Mesothelial cell of epicardium (in vitro differentiated cells): ENCODE results near the gene NCAPD2. TPM values are rescaled to one million over a fixed set of nuclear protein-coding genes. Genes with fewer than 3 reads are reported as not detected.

Source experiments
- DNase-seq, 2 experiments: peaks; one replicate each; pipeline ENCODE4 v3.0.0; 2021; ENCODE audit warnings: low spot score in 2 of 2; ENCODE audit not compliant: unreplicated experiment in 2 of 2
- H3K27ac Mint-ChIP-seq: 2 replicates; pipeline ENCODE4 v1.8.0; 2021; ENCODE audit warnings: mixed read lengths
- H3K27me3 Mint-ChIP-seq: 2 replicates; pipeline ENCODE4 v1.8.0; 2021; ENCODE audit warnings: low read depth, mixed read lengths
- H3K36me3 Mint-ChIP-seq: 2 replicates; pipeline ENCODE4 v1.8.0; 2021; ENCODE audit warnings: mixed read lengths
- H3K4me1 Mint-ChIP-seq: 2 replicates; pipeline ENCODE4 v1.8.0; 2021; ENCODE audit warnings: mixed read lengths
- H3K4me3 Mint-ChIP-seq: 2 replicates; pipeline ENCODE4 v1.8.0; 2021; ENCODE audit warnings: mild to moderate bottlenecking, moderate library complexity, mixed read lengths
- H3K9me3 Mint-ChIP-seq: 2 replicates; pipeline ENCODE4 v1.8.0; 2021; ENCODE audit warnings: mixed read lengths
- total RNA-seq: library from RNA; stranded (reverse); gene quantifications from 3 replicates; pipeline ENCODE4 v1.2.1, GENCODE V29; 2021
- TF ChIP-seq, protein P1 (sequence below): fragments of 200-600 bp; sonication (generic); IDR thresholded peaks from one replicate; pipeline ENCODE4 v1.5.0; 2021; ENCODE audit warnings: antibody characterized with exemption; ENCODE audit not compliant: unreplicated experiment

The NCAPD2 gene
- total RNA-seq, 1 donor from 2014 or later = 56.3 TPM

DNA sequence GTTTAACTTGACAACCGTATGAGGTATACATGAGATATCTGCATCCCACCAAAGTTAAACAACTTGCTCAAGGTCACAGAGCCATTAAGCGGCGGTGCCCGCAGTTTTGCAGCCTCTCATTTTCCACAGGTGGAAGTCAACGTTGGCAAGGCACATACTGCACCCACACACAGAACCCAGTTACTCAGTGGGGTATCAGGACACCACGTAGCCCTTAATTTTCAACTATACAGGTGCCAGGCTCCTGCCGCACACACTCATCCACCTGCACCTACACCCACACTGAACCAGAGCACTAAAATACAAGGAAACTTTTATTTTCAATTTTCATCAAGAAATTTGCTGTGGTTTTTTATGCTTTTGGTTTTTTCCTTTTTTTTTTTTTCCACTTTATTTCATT lies 75.9 kb downstream of the NCAPD2 start:
- Mint-ChIP-seq H3K9me3 (no peaks in the 10 kb centered on the region), H3K4me3 (peak overlapping the region; percentile 98), H3K36me3 (peaks cover 45% of the 10 kb centered on the region), H3K27me3 (no peaks in the 10 kb centered on the region), H3K4me1 (peaks cover 14% of the 10 kb centered on the region), H3K27ac (peak overlapping the region; percentile 25)
- DNase-seq = no peak
- TF ChIP-seq, protein P1, sequence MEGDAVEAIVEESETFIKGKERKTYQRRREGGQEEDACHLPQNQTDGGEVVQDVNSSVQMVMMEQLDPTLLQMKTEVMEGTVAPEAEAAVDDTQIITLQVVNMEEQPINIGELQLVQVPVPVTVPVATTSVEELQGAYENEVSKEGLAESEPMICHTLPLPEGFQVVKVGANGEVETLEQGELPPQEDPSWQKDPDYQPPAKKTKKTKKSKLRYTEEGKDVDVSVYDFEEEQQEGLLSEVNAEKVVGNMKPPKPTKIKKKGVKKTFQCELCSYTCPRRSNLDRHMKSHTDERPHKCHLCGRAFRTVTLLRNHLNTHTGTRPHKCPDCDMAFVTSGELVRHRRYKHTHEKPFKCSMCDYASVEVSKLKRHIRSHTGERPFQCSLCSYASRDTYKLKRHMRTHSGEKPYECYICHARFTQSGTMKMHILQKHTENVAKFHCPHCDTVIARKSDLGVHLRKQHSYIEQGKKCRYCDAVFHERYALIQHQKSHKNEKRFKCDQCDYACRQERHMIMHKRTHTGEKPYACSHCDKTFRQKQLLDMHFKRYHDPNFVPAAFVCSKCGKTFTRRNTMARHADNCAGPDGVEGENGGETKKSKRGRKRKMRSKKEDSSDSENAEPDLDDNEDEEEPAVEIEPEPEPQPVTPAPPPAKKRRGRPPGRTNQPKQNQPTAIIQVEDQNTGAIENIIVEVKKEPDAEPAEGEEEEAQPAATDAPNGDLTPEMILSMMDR = no peak

DNA sequence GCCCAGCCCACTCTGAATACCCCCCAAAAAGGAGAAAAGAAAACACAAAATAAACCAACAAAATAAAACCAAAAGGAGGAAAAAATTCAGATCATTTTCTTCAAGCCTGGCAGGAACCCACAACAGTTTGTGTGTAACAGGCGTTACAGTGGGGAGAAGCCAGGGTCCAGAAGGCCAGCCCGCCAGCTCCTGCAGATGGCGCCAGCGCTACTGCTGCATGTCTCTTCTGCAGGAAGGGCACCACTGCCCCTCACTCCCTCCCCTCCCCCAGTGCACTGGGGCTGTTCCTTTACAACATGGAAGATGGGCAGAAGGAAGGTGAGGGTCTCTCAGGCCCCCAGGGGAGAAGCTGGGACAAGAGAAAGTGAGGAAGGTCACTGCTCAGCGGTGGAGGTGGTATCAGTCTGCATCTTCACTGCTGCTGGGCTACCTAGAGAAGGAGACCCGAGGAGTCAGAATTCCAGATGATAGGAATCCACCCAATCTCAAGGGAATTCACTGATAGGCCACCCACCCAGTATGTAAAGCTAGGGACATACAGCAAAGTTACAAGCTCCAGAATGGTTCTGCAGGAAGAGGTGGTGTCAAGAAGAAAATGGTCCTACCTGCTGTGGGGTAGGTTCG lies 76.5 kb downstream of the NCAPD2 start:
- no peaks in the 10 kb centered on the region for H3K27me3 Mint-ChIP-seq
- H3K9me3 Mint-ChIP-seq = no peaks in the 10 kb centered on the region
- TF ChIP-seq, protein P1 = peak; percentile 12
- peak overlapping the region; percentile 25 for H3K27ac Mint-ChIP-seq
- peak overlapping the region; percentile 10 for H3K4me3 Mint-ChIP-seq
- no peak for DNase-seq
- H3K36me3 Mint-ChIP-seq = peaks cover 47% of the 10 kb centered on the region
- peaks cover 14% of the 10 kb centered on the region for H3K4me1 Mint-ChIP-seq

DNA sequence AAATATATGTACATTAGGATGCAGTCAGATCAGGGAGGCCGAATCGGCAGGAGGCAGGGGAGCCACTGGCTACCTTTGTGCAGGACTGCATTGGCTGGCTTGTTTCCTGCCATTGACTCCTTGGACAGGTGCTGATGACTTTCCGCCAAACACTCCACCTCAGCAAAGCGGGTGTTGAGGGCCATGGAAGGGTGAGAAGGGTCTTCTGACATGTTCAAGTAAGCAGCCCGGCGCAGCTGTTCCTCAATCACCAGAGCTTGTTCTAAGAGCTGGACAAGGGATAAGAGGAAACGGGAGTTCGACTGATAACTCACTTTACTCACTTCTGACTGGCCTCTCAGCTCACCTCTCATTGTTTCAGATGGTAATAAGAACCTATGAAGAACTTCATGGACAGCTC lies 79.1 kb downstream of the NCAPD2 start:
- TF ChIP-seq, protein P1 = no peak
- no peak overlapping the region for H3K27ac Mint-ChIP-seq
- no peak overlapping the region for H3K4me3 Mint-ChIP-seq
- H3K36me3 Mint-ChIP-seq = peaks cover 56% of the 10 kb centered on the region
- no peak for DNase-seq
- H3K27me3 Mint-ChIP-seq = no peaks in the 10 kb centered on the region
- peaks cover 4% of the 10 kb centered on the region for H3K4me1 Mint-ChIP-seq
- H3K9me3 Mint-ChIP-seq = no peaks in the 10 kb centered on the region

DNA sequence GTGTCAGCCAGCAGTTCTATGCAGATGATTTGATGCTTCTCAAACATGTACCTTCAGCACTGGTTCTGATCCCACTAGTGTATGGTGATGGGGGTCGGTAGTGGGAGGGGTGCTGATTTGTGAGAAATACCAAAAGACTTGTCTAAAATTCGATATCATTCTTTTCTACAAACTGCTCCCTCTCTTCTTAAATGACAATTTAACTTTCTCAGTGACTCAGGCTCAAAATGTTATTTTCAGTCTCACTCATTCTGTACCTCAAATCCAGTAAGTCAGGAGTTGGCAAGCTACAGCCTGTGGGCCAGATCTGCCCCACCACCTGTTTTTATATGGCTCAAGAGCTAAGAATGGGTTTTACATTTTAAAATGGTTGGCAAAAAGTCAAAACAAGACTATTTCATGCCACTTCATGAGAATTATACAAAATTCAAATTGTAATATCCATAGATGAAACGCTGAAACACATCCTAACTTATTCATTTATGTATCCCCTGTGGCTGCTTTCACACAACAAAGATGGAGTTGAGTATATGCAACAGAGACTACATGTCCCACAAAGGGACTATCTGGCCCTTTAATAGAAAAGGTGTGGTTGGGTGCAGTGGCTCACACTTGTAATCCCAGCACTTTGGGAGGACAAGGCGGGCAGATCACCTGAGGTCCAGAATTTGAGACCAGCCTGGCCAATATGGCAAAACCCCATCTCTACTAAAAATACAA lies 80.8 kb downstream of the NCAPD2 start:
- Mint-ChIP-seq H3K27me3 (no peaks in the 10 kb centered on the region), H3K4me3 (no peak overlapping the region), H3K4me1 (no peaks in the 10 kb centered on the region), H3K36me3 (peaks cover 64% of the 10 kb centered on the region), H3K27ac (no peak overlapping the region), H3K9me3 (no peaks in the 10 kb centered on the region)
- TF ChIP-seq, protein P1 = no peak
- DNase-seq = no peak

DNA sequence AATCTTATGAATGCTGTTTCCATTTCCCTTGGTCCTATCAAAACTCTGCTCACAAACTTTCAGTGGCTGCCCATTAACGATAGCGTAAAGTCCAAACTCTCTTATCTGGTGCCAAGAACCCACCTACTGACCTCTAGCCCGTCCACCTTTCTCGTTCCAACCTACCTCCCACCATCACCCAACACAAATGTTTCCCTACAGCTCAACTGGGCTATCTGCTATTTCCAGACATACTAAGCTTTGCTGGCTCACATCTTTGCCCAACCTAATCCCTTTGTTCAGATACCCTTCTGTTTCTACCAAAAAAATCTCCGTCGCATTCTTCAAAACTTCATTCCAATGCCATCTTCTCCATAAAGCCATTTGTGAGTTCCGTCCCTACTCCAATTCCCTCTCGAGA lies 81.7 kb downstream of the NCAPD2 start:
- DNase-seq = no peak
- Mint-ChIP-seq H3K36me3 (peaks cover 55% of the 10 kb centered on the region), H3K9me3 (no peaks in the 10 kb centered on the region), H3K4me3 (no peak overlapping the region), H3K27ac (no peak overlapping the region), H3K4me1 (no peaks in the 10 kb centered on the region), H3K27me3 (no peaks in the 10 kb centered on the region)
- TF ChIP-seq, protein P1 = no peak

Other genes starting within 250 kb of the NCAPD2 start
- 16.1 to 18.3 TPM (median 16.4 TPM) in 3 replicates for gene PLEKHG6, start 183.4 kb upstream of the NCAPD2 start, total RNA-seq
- gene TNFRSF1A, start 152.0 kb upstream of the NCAPD2 start, total RNA-seq = 65.4 to 70.4 TPM (median 68.9 TPM) in 3 replicates
- 20.1 to 21.5 TPM (median 20.3 TPM) in 3 replicates for gene SCNN1A, start 118.5 kb upstream of the NCAPD2 start, total RNA-seq
- gene LTBR, start 109.9 kb upstream of the NCAPD2 start, total RNA-seq = 61.7 to 68.1 TPM (median 66.8 TPM) in 3 replicates
- gene CD27, start 49.1 kb upstream of the NCAPD2 start, total RNA-seq = not detected in 3 replicates
- gene TAPBPL, start 42.1 kb upstream of the NCAPD2 start, total RNA-seq = 2.2 to 2.6 TPM (median 2.5 TPM) in 3 replicates
- gene VAMP1, start 23.4 kb upstream of the NCAPD2 start, total RNA-seq = 5.2 to 6.9 TPM (median 6.4 TPM) in 3 replicates
- 137 to 148 TPM (median 145 TPM) in 3 replicates for gene MRPL51, start 840 bp upstream of the NCAPD2 start, total RNA-seq
- 2,078 to 2,104 TPM (median 2,089 TPM) in 3 replicates for gene GAPDH, start 40.4 kb downstream of the NCAPD2 start, total RNA-seq
- gene IFFO1, start 61.9 kb downstream of the NCAPD2 start, total RNA-seq = 14.8 to 16.1 TPM (median 14.8 TPM) in 3 replicates
- 51.8 to 58.6 TPM (median 56.6 TPM) in 3 replicates for gene NOP2, start 74.2 kb downstream of the NCAPD2 start, total RNA-seq
- 332 to 358 TPM (median 332 TPM) in 3 replicates for gene CHD4, start 113.3 kb downstream of the NCAPD2 start, total RNA-seq
- gene LPAR5, start 141.9 kb downstream of the NCAPD2 start, total RNA-seq = 1.3 to 1.7 TPM (median 1.3 TPM) in 3 replicates
- 2.7 to 3.7 TPM (median 3.5 TPM) in 3 replicates for gene ACRBP, start 153.3 kb downstream of the NCAPD2 start, total RNA-seq
- 63.5 to 69.0 TPM (median 64.2 TPM) in 3 replicates for gene ING4, start 169.0 kb downstream of the NCAPD2 start, total RNA-seq
- 94.9 to 101 TPM (median 96.3 TPM) in 3 replicates for gene ZNF384, start 195.3 kb downstream of the NCAPD2 start, total RNA-seq
- 3.7 to 6.0 TPM (median 3.9 TPM) in 3 replicates for gene PIANP, start 206.7 kb downstream of the NCAPD2 start, total RNA-seq
- gene COPS7A, start 229.9 kb downstream of the NCAPD2 start, total RNA-seq = 34.1 to 37.6 TPM (median 34.8 TPM) in 3 replicates